Measurements from ENCODE around the gene DHFR.
"Not testable (repeated sequence)": the region's sequence is repeated elsewhere in the genome, so short reads cannot be mapped to it uniquely, and the experiment has no call there.

Gene DHFR

DNA sequence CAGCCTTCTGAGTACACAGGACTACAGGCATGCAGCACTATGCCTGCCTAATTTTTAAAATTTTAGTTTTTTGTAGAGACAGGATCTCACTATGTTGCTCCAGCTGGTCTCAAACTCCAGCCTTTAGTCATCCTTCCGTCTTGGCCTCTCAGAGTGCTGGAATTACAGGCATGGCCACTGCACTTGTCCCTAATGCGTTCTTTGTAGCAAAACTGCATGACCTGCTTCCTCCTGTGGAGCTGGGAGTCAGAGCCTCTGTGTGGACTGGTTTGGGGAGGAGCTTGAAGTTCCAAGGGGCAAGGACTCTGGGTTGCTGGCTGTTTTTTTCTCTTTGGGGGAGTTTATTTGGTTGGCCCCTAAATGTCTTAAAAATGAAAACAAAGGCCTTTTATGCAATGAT is 62.0 kb downstream of the DHFR start:
- DNase-seq (ENCODE audit: low read depth) = no peak

- no peak for DNase-seq (ENCODE audit: low read depth)
These were observed 62.7 kb downstream of the DHFR start for GRCh38 chr5:80592105-80592504.

DNA sequence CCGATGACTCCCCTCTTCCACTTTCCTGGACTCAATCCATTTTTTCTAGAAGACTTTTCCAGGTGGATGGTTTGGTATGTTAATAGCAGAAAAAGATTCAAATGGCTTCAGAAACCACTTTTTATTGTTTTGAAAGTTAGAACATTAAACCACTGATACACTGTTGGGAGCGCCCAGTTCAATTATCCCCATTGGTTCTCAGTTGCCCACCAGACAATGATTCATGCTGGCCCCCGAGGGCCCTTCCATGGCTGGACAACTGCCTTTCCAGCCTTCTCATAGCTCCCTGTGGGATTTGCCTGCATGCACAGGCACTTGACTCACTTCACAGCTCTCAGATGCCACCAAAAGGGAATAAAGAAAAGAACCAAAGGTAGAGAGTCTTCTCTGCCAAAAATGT is 63.4 kb downstream of the DHFR start:
- no peak for DNase-seq (ENCODE audit: low read depth)

DNA sequence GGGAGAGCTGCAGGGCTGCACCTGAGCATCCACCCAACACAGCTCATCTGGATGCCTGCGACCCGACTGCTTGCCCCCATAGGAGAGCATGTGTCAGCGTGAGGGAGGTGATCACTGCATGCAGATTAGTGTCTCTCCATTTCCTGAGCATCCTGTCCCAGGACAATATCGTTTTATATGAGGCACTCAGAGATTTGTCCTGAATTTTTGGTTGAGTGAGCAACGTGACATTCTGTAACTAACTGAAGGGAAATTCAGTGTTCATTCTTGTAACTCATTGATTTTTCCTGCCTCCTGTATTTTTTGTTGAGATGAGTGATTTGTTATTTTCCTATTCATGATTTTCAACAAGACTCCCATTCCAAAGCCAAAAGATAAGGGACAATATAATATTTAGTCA is 64.0 kb downstream of the DHFR start:
- DNase-seq (ENCODE audit: low read depth) = no peak

GRCh38 chr5:80588858-80589540 is 65.8 kb downstream of the DHFR start:
- DNase-seq (ENCODE audit: low read depth) = no peak

- DNase-seq (ENCODE audit: low read depth) = no peak
These were observed 70.0 kb downstream of the DHFR start for GRCh38 chr5:80584770-80585169.

GRCh38 chr5:80580291-80580690 is 74.5 kb downstream of the DHFR start:
- DNase-seq (ENCODE audit: low read depth) = not testable (repeated sequence)

- no peak for DNase-seq (ENCODE audit: low read depth)
These were observed 75.7 kb downstream of the DHFR start for GRCh38 chr5:80579050-80579449.

- DNase-seq (ENCODE audit: low read depth) = no peak
These were observed 77.1 kb downstream of the DHFR start for GRCh38 chr5:80577707-80578106.

GRCh38 chr5:80576383-80576782 is 78.4 kb downstream of the DHFR start:
- no peak for DNase-seq (ENCODE audit: low read depth)

All from stimulated activated CD8-positive, alpha-beta memory T cell treated with anti-CD3 and anti-CD28 coated beads, Interleukin-15, amount 100 ng/mL, for 24 hours (primary cell).